CD4-positive, CD25-positive, alpha-beta regulatory T cell (primary cell): Measurements from ENCODE around the gene PPP1R14B. TPM values are rescaled to one million over a fixed set of nuclear protein-coding genes. Genes with fewer than 3 reads are reported as not detected.
A peak's percentile ranks its signal among the peaks of the same experiment; 100 is the strongest.

Experiments
- ATAC-seq, 2 donors: fragments of 150-1000 bp; cut with Tn5 transposase; one replicate each; pipeline ENCODE4 v1.10.0; 2021; ENCODE audit warnings: low read depth in 2 of 2, moderate number of reproducible peaks in 2 of 2, moderate library complexity in 1 of 2
- DNase-seq, 3 donors: peaks; one replicate each; pipeline versions ENCODE4 v3.0.0 to v3.0.0-alpha.2; 2012 to 2022; ENCODE audit warnings: mixed read lengths in 1 of 3
- H3K27ac ChIP-seq: one replicate; pipeline ENCODE4 v1.7.0; 2013; ENCODE audit warnings: mild to moderate bottlenecking, low read length; ENCODE audit not compliant: insufficient read depth, poor library complexity, severe bottlenecking
- H3K27me3 ChIP-seq: one replicate; pipeline ENCODE4 v1.7.0; 2013; ENCODE audit warnings: low read length; ENCODE audit not compliant: control insufficient read depth, insufficient read depth
- H3K36me3 ChIP-seq: one replicate; pipeline ENCODE4 v1.7.0; 2013; ENCODE audit warnings: mild to moderate bottlenecking, low read length, moderate library complexity; ENCODE audit not compliant: control insufficient read depth, insufficient read depth
- H3K4me1 ChIP-seq: 2 replicates; pipeline ENCODE4 v1.7.0; 2013; ENCODE audit warnings: mild to moderate bottlenecking, low read length; ENCODE audit not compliant: insufficient read depth, control insufficient read depth, poor library complexity, severe bottlenecking
- H3K4me3 ChIP-seq: one replicate; pipeline ENCODE4 v1.7.0; 2013; ENCODE audit warnings: low read depth, mild to moderate bottlenecking, low read length, moderate library complexity
- H3K9me3 ChIP-seq, 2 experiments: 1 replicate in 1 of 2; 2 replicates in 1 of 2; pipeline ENCODE4 v1.7.0; 2013; ENCODE audit warnings: low read length in 2 of 2, mild to moderate bottlenecking in 1 of 2, moderate library complexity in 1 of 2; ENCODE audit not compliant: control insufficient read depth in 2 of 2
- H3K27ac Mint-ChIP-seq, 3 donors: one replicate each; pipeline ENCODE4 v1.8.0; 2020 to 2022; ENCODE audit warnings: mild to moderate bottlenecking in 3 of 3, mixed read lengths in 3 of 3, moderate library complexity in 2 of 3
- H3K27me3 Mint-ChIP-seq: one replicate; pipeline ENCODE4 v1.8.0; 2022; ENCODE audit warnings: mild to moderate bottlenecking, mixed read lengths
- H3K36me3 Mint-ChIP-seq: one replicate; pipeline ENCODE4 v1.8.0; 2020; ENCODE audit warnings: mixed read lengths
- H3K4me1 Mint-ChIP-seq, 4 donors: one replicate each; pipeline ENCODE4 v1.8.0; 2020 to 2022; ENCODE audit warnings: mixed read lengths in 4 of 4, mild to moderate bottlenecking in 1 of 4
- H3K4me3 Mint-ChIP-seq, 4 donors: one replicate each; pipeline ENCODE4 v1.8.0; 2020 to 2022; ENCODE audit warnings: mild to moderate bottlenecking in 4 of 4, mixed read lengths in 4 of 4, moderate library complexity in 3 of 4
- H3K9me3 Mint-ChIP-seq, 7 donors: one replicate each; pipeline ENCODE4 v1.8.0; 2020 to 2022; ENCODE audit warnings: mixed read lengths in 7 of 7, mild to moderate bottlenecking in 3 of 7, moderate library complexity in 2 of 7
- polyA plus RNA-seq, 4 donors: library from polyadenylated mRNA; unstranded; fragments of 300-500 nt; fragmentation: Illumina TruSeq; gene quantifications; one replicate each; pipeline ENCODE4 v1.2.3, GENCODE V29; 2021
- total RNA-seq: library from RNA; stranded (reverse); gene quantifications from one replicate; pipeline ENCODE4 v1.2.3, GENCODE V29; 2022

PPP1R14B gene
- total and polyA plus RNA-seq, 5 donors from 2014 or later: 22.4 to 37.6 (median 26.2) TPM

DNA sequence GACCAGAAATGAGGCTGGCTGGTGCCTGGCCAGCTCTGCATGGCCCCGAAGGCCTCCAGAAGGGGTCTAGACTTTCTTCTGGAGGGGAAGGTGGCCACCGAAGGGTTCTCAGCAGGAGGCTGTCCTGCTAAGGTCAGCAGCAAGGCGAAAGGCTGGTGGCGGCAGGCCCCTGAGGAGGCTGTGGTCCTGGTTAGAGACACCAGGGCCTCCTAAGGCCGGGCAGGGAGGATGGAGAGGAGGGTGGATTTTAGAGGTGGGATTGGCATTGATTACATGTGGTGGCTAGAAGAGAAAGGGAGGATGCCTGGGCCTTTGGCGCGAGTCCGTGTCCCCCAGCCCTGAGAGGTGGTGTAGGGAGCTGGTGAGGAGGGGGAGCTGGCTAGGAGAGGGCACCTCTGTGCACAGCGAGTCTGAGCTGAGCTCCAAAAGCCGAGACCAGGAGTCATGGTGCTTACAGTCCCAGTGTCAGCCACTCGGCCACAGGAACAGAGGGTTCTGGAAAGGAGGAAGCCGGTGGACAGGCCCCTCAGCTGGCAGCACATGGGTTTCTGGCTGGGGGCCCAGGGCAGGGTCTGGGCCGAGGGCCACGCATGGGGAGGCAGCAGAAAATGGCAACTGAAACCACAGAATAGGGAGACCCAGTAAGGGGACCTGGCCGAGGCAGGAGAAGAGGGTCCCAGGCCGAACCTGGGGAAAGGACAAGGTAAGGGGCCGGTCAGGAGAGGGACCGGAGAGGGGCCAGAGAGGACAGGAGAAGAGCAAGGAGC lies 37.8 kb downstream of the PPP1R14B start:
- H3K27me3 Mint-ChIP-seq: no peaks in the 10 kb centered on the region
- Histone ChIP-seq H3K4me3 (no peak overlapping the region), H3K36me3 (peaks cover 33% of the 10 kb centered on the region), H3K27me3 (no peaks in the 10 kb centered on the region), H3K9me3 (no peaks in the 10 kb centered on the region), H3K27ac (peak overlapping the region; percentile 85), H3K4me1 (peaks cover 41% of the 10 kb centered on the region)
- peak overlapping the region; percentile 61 to 99 (median 73) for H3K4me3 Mint-ChIP-seq
- DNase-seq (no peak), ATAC-seq (no peak)
- peaks cover 17% of the 10 kb centered on the region for H3K36me3 Mint-ChIP-seq
- peaks cover 10 to 61% (median 30%) of the 10 kb centered on the region in 4 donors for H3K4me1 Mint-ChIP-seq
- peak overlapping the region; percentile 26 to 91 (median 83) for H3K27ac Mint-ChIP-seq
- H3K9me3 Mint-ChIP-seq: no peaks in the 10 kb centered on the region

DNA sequence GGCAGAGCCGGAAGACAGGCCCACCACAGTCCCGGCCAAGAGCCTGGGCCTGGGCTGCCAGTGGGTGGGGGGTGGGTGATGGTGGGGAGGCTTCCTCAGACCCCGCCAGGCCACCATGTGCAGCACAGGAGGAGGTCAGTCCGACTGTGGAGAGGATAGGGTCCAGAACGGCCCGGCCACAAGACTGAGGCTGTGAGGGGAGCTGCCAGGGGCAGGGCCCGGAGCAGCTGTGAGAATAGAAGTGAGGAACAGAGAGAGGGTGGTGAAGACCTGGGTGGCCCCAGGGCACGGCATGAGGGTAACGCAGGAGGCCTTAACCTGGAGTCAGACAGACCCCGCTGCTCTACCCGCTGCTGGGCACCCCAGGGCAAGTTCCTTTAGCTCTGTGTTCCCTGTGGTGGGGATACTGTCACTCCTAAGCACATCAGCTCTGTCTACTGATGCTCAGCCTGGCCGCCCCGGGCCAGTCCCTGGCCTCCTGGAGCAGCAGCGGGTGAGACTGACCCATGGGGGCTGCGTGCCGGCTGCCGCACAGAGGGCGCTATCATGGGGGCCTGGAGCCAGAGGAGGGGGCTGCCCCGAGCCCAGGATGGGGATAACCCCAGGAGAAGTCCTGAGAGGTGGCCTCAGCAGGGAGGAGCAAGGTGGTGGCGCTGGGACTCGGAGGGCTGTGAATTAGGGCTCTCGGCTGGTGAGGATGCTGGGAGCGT lies 38.5 kb downstream of the PPP1R14B start:
- Histone ChIP-seq H3K27me3 (no peaks in the 10 kb centered on the region), H3K9me3 (no peaks in the 10 kb centered on the region), H3K4me3 (peak overlapping the region; percentile 84), H3K4me1 (peaks cover 41% of the 10 kb centered on the region), H3K27ac (peak overlapping the region; percentile 85), H3K36me3 (peaks cover 38% of the 10 kb centered on the region)
- ATAC-seq (no peak), DNase-seq (no peak)
- peak overlapping the region; percentile 93 to 99 (median 96) for H3K4me3 Mint-ChIP-seq
- H3K27me3 Mint-ChIP-seq: no peaks in the 10 kb centered on the region
- H3K27ac Mint-ChIP-seq: peak overlapping the region; percentile 91 to 96 (median 94)
- peaks cover 10 to 66% (median 30%) of the 10 kb centered on the region in 4 donors for H3K4me1 Mint-ChIP-seq
- H3K9me3 Mint-ChIP-seq: no peaks in the 10 kb centered on the region
- H3K36me3 Mint-ChIP-seq: peaks cover 17% of the 10 kb centered on the region

DNA sequence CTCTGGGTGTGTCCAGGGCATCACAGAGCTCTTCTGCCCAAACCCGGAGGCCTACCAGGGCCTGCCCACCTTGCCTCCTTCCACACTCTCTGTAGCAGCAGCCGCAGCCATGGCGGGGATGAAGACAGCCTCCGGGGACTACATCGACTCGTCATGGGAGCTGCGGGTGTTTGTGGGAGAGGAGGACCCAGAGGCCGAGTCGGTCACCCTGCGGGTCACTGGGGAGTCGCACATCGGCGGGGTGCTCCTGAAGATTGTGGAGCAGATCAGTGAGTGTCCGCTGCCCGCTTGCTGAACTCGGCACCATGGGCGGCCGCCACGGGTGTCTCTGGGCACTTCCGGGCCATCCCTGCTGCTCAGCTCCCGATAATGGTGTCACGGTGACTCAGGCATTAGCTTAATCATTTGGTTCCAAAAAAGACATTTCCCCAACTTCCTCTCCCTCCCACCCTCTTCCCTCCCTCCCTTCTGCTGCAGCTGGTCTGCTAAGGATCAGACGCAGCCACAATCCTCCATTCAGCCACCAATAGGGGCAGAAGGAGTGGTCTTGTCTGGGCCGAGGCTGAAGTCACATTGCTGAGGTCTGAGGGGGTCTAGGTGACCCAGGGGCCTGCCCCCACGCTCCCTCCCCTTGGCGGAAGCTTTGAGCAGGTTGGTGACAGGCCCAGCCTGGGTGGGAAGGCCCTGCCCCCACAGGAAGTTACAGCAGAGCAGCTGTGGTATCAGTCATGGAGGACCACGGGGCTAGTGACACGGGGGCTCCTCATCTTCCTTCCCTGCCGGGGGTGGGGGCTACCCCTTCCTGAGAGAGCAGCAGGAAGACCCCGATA lies 39.3 kb downstream of the PPP1R14B start:
- peak; percentile 54 to 90 (median 74) for DNase-seq
- peaks cover 19% of the 10 kb centered on the region for H3K36me3 Mint-ChIP-seq

DNA sequence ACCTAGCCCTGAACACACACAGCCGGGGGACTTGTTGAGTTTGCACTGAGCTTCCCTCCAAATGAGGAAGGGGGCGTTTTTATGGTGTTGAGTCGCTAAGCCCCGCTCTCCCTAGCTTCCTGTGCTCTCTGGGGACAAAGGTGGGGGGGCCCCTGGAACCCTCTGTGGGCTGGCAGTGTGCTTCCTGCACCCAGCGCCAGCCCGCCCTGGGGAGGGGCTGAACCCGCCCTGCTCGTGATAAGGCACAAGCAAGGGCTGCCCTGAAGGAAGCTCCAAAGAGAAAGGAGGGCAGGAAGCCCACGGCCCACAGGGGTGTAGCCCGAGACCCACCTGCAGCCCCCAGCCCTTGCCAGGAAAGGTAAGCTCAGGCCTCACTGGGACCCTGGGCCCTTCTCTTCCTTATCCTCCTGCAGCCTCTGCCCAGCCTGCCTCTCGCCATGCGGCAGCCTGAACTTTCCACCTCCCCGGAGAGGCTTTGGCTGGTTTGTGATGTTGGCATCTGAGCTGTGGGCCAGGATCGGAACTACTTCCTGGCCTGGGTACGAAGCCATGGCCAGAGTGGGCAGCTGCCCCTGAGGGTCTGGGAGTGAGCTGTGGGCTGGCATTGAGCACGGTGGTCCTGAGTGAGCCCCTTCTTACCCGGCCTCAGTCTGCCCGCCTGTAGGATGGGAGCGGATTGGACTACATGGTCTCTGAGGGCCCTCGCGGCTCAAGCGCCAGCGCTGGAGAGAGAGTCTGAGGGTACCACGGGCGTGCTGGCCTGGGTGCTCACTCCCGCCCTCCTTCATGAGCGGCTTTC lies 40.1 kb downstream of the PPP1R14B start, which contains the start of gene FERMT3:
Gene FERMT3 (plus strand): TSS at position 265 of the 799 bp plus-strand sequence. CDS start 644 bp downstream, outside the sequence.
- peaks cover 44% of the 10 kb centered on the region for H3K36me3 ChIP-seq
- H3K27me3 ChIP-seq: no peaks in the 10 kb centered on the region
- peak; percentile 54 to 93 (median 63) for DNase-seq
- H3K27ac ChIP-seq: peak within 1 kb of the TSS; percentile 85
- no peaks in the 10 kb centered on the region for H3K9me3 ChIP-seq
- peaks cover 19% of the 10 kb centered on the region for H3K36me3 Mint-ChIP-seq
- peaks cover 6 to 60% (median 22%) of the 10 kb centered on the region in 4 donors for H3K4me1 Mint-ChIP-seq
- H3K9me3 Mint-ChIP-seq: no peaks in the 10 kb centered on the region
- H3K4me1 ChIP-seq: peaks cover 41% of the 10 kb centered on the region
- H3K27me3 Mint-ChIP-seq: no peaks in the 10 kb centered on the region
- H3K27ac Mint-ChIP-seq: peak within 1 kb of the TSS; percentile 91 to 96 (median 94)
- ATAC-seq: peak; percentile 65
- H3K4me3 ChIP-seq: peak within 1 kb of the TSS; percentile 84
- peak within 1 kb of the TSS; percentile 93 to 99 (median 96) for H3K4me3 Mint-ChIP-seq

More for the DNA sequence above, 39.3 kb downstream of the PPP1R14B start:
- peaks cover 7 to 64% (median 28%) of the 10 kb centered on the region in 4 donors for H3K4me1 Mint-ChIP-seq
- H3K27me3 Mint-ChIP-seq: no peaks in the 10 kb centered on the region
- Histone ChIP-seq H3K9me3 (no peaks in the 10 kb centered on the region), H3K36me3 (peaks cover 45% of the 10 kb centered on the region), H3K4me1 (peaks cover 41% of the 10 kb centered on the region), H3K4me3 (peak overlapping the region; percentile 84), H3K27me3 (no peaks in the 10 kb centered on the region), H3K27ac (peak overlapping the region; percentile 85)
- no peaks in the 10 kb centered on the region for H3K9me3 Mint-ChIP-seq
- H3K27ac Mint-ChIP-seq: peak overlapping the region; percentile 91 to 96 (median 94)
- ATAC-seq: peak; percentile 76 to 78
- H3K4me3 Mint-ChIP-seq: peak overlapping the region; percentile 93 to 99 (median 96)

GRCh38 chr11:64204464-64204989 lies 42.2 kb downstream of the PPP1R14B start:
- no peaks in the 10 kb centered on the region for H3K27me3 ChIP-seq
- no peak overlapping the region for H3K4me3 ChIP-seq
- DNase-seq: peak; percentile 71 to 86 (median 83)
- H3K27ac Mint-ChIP-seq: peak overlapping the region; percentile 83 to 95 (median 89)
- no peaks in the 10 kb centered on the region for H3K27me3 Mint-ChIP-seq
- H3K4me1 ChIP-seq: peaks cover 41% of the 10 kb centered on the region
- H3K27ac ChIP-seq: peak overlapping the region; percentile 18
- no peaks in the 10 kb centered on the region for H3K9me3 ChIP-seq
- H3K4me1 Mint-ChIP-seq: peaks cover 6 to 50% (median 21%) of the 10 kb centered on the region in 4 donors
- peak; percentile 44 to 54 for ATAC-seq
- no peaks in the 10 kb centered on the region for H3K9me3 Mint-ChIP-seq
- H3K4me3 Mint-ChIP-seq: peak overlapping the region; percentile 80 to 87 (median 82)
- H3K36me3 ChIP-seq: peaks cover 48% of the 10 kb centered on the region
- peaks cover 31% of the 10 kb centered on the region for H3K36me3 Mint-ChIP-seq

DNA sequence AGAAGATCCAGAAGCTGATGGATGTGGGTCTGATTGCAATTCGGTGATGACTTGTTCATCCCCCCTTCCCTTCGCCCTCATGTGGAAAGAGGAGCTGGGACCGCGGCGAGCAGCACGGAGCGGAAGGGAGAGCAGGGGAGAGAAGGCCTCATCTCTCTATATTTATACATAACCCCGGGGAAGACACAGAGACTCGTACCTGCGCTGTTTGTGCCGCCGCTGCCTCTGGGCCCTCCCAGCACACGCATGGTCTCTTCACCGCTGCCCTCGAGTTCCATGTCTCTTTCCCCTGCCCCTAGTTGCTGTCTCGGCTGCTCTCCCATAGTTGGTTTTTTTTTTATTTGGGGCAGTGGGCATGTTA lies 42.7 kb downstream of the PPP1R14B start:
- no peaks in the 10 kb centered on the region for H3K9me3 Mint-ChIP-seq
- no peaks in the 10 kb centered on the region for H3K9me3 ChIP-seq
- H3K27ac Mint-ChIP-seq: peak overlapping the region in 2 of 3 donors; percentile 83 to 89
- peaks cover 6 to 47% (median 21%) of the 10 kb centered on the region in 4 donors for H3K4me1 Mint-ChIP-seq
- ATAC-seq (no peak), DNase-seq (no peak)
- H3K4me1 ChIP-seq: peaks cover 40% of the 10 kb centered on the region
- H3K36me3 Mint-ChIP-seq: peaks cover 31% of the 10 kb centered on the region
- H3K27me3 ChIP-seq: no peaks in the 10 kb centered on the region
- H3K27me3 Mint-ChIP-seq: no peaks in the 10 kb centered on the region
- no peak overlapping the region for H3K4me3 ChIP-seq
- H3K27ac ChIP-seq: peak overlapping the region; percentile 18
- H3K36me3 ChIP-seq: peaks cover 48% of the 10 kb centered on the region
- no peak overlapping the region for H3K4me3 Mint-ChIP-seq
